T-helper 22 cell (primary cell): ENCODE data around the gene NLGN4X.

Source experiments
- DNase-seq: peaks from one replicate; pipeline ENCODE4 v3.0.0-alpha.2; 2020; ENCODE audit warnings: low read depth

The NLGN4X gene

GRCh38 chrX:6151971-6152370, 76.7 kb downstream of the NLGN4X start:
- DNase-seq = no peak

GRCh38 chrX:6149060-6149872, 79.4 kb downstream of the NLGN4X start:
- DNase-seq = no peak

- DNase-seq = no peak
Observed at GRCh38 chrX:6134255-6134654, 94.4 kb downstream of the NLGN4X start.

GRCh38 chrX:6132970-6133369, 95.7 kb downstream of the NLGN4X start:
- DNase-seq = no peak

GRCh38 chrX:6131287-6131686, 97.4 kb downstream of the NLGN4X start:
- DNase-seq = no peak

GRCh38 chrX:6129195-6129594, 99.5 kb downstream of the NLGN4X start:
- no peak for DNase-seq

GRCh38 chrX:6120329-6120728, 108.3 kb downstream of the NLGN4X start:
- no peak for DNase-seq

GRCh38 chrX:6095469-6095868, 133.2 kb downstream of the NLGN4X start:
- DNase-seq = no peak

- DNase-seq = no peak
Observed at GRCh38 chrX:6074532-6074931, 154.1 kb downstream of the NLGN4X start.

- no peak for DNase-seq
Observed at GRCh38 chrX:6071731-6072130, 156.9 kb downstream of the NLGN4X start.

GRCh38 chrX:6067600-6067999, 161.1 kb downstream of the NLGN4X start:
- no peak for DNase-seq

- DNase-seq = no peak
Observed at GRCh38 chrX:6053141-6053540, 175.5 kb downstream of the NLGN4X start.

GRCh38 chrX:6052111-6052745, 176.4 kb downstream of the NLGN4X start:
- DNase-seq = no peak

GRCh38 chrX:6049132-6049531, 179.5 kb downstream of the NLGN4X start:
- DNase-seq = no peak

GRCh38 chrX:6041630-6042029, 187.0 kb downstream of the NLGN4X start:
- no peak for DNase-seq

GRCh38 chrX:6029014-6029413, 199.7 kb downstream of the NLGN4X start:
- DNase-seq = no peak

- DNase-seq = no peak
Observed at GRCh38 chrX:6026980-6027379, 201.7 kb downstream of the NLGN4X start.

GRCh38 chrX:6026429-6026828, 202.2 kb downstream of the NLGN4X start:
- no peak for DNase-seq

GRCh38 chrX:6024204-6024603, 204.5 kb downstream of the NLGN4X start:
- DNase-seq = no peak

GRCh38 chrX:6021316-6022091, 207.2 kb downstream of the NLGN4X start:
- DNase-seq = no peak

GRCh38 chrX:6019076-6019475, 209.6 kb downstream of the NLGN4X start:
- DNase-seq = no peak

- no peak for DNase-seq
Observed at GRCh38 chrX:6015423-6015822, 213.2 kb downstream of the NLGN4X start.

GRCh38 chrX:6012357-6012756, 216.3 kb downstream of the NLGN4X start:
- DNase-seq = no peak
